K562 (cell line): ENCODE data around the gene WASL. TPM values are rescaled to one million over a fixed set of nuclear protein-coding genes. Genes with fewer than 3 reads are reported as not detected.

Experiments used
- CEBPG ChIP-seq, 3 experiments: fragments of 200-800 bp in 1 of 3; sonication (Bioruptor generic) in 1 of 3; sonication (generic) in 1 of 3; formaldehyde crosslinking in 1 of 3; IDR thresholded peaks in 2 of 3; conservative IDR thresholded peaks in 1 of 3; 2 replicates each; pipeline versions ENCODE4 v1.6.1 to v1.8.0; 2016 to 2022; ENCODE audit warnings: missing compliant biosample characterization in 2 of 3, missing genetic modification characterization in 2 of 3, mild to moderate bottlenecking in 1 of 3, missing genetic modification reagents in 1 of 3
- ILK ChIP-seq: fragments of 450-650 bp; IDR thresholded peaks from 2 replicates; pipeline ENCODE4 v1.6.1; 2016; ENCODE audit warnings: missing genetic modification characterization, low read depth, mild to moderate bottlenecking, missing compliant biosample characterization, moderate library complexity, borderline replicate concordance
- NFATC3 ChIP-seq: fragments of 450-650 bp; IDR thresholded peaks from 2 replicates; pipeline ENCODE4 v1.6.1; 2017; ENCODE audit warnings: mild to moderate bottlenecking
- NFIC ChIP-seq: fragments of 450-650 bp; IDR thresholded peaks from 2 replicates; pipeline ENCODE4 v1.6.1; 2017; ENCODE audit warnings: mild to moderate bottlenecking, inconsistent platforms
- NFYB ChIP-seq: IDR thresholded peaks from 2 replicates; pipeline ENCODE4 v1.6.1; 2011; ENCODE audit warnings: mild to moderate bottlenecking, moderate library complexity; ENCODE audit not compliant: insufficient read length; ENCODE audit errors: extremely low read depth
- PHB ChIP-seq: fragments of 250-450 bp; sonication (Bioruptor Pico); IDR thresholded peaks from 2 replicates; pipeline ENCODE4 v1.5.0; 2021
- PHF21A ChIP-seq: fragments of 450-650 bp; IDR thresholded peaks from 2 replicates; pipeline ENCODE4 v1.6.1; 2017; ENCODE audit warnings: low read depth, borderline replicate concordance
- POLR3G ChIP-seq: IDR thresholded peaks from 2 replicates; pipeline ENCODE4 v1.6.1; 2011; ENCODE audit not compliant: insufficient read length, insufficient replicate concordance; ENCODE audit errors: extremely low read depth
- RUNX1 ChIP-seq: sonication (generic); IDR thresholded peaks from 2 replicates; pipeline ENCODE4 v1.6.1; 2016; ENCODE audit warnings: antibody characterized with exemption, low read depth
- SUPT5H ChIP-seq: fragments of 450-650 bp; IDR thresholded peaks from 2 replicates; pipeline ENCODE4 v1.6.1; 2016
- TCF3 ChIP-seq: sonication (generic); formaldehyde crosslinking; IDR thresholded peaks from 2 replicates; pipeline ENCODE4 v1.4.0; 2020; ENCODE audit warnings: mild to moderate bottlenecking, missing genetic modification reagents
- TEAD1 ChIP-seq, 2 experiments: fragments of 450-650 bp in 1 of 2; sonication (generic) in 1 of 2; formaldehyde crosslinking; IDR thresholded peaks; 2 replicates each; pipeline versions ENCODE4 v1.4.0 to v1.8.0; 2020 to 2022; ENCODE audit warnings: mild to moderate bottlenecking in 2 of 2, missing genetic modification reagents in 1 of 2
- WHSC1 ChIP-seq: IDR thresholded peaks from one replicate; pipeline ENCODE4 v1.6.1; 2012; ENCODE audit warnings: low read length, control low read depth, inconsistent platforms
- ZFPM2 ChIP-seq: fragments of 250-450 bp; sonication (Bioruptor Pico); IDR thresholded peaks from 2 replicates; pipeline ENCODE4 v1.5.1; 2022; ENCODE audit warnings: mild to moderate bottlenecking
- ZNF197 ChIP-seq: fragments of 200-800 bp; sonication (Bioruptor generic); IDR thresholded peaks from 2 replicates; pipeline ENCODE4 v1.6.1; 2016; ENCODE audit warnings: low read depth, missing genetic modification characterization, missing compliant biosample characterization
- ZNF212 ChIP-seq: fragments of 450-650 bp; formaldehyde crosslinking; IDR thresholded peaks from 2 replicates; pipeline ENCODE4 v1.4.0; 2020; ENCODE audit warnings: mild to moderate bottlenecking
- ZNF3 ChIP-seq: fragments of 250-450 bp; sonication (Bioruptor Pico); IDR thresholded peaks from 2 replicates; pipeline ENCODE4 v1.5.0; 2021; ENCODE audit warnings: mild to moderate bottlenecking, moderate library complexity
- ZNF354B ChIP-seq: fragments of 250-450 bp; sonication (Bioruptor Pico); IDR thresholded peaks from 2 replicates; pipeline ENCODE4 v1.4.0; 2020
- ZNF644 ChIP-seq: fragments of 200-800 bp; sonication (Bioruptor generic); IDR thresholded peaks from 2 replicates; pipeline ENCODE4 v1.6.1; 2016; ENCODE audit warnings: low read depth, missing genetic modification characterization, missing compliant biosample characterization
- polyA plus RNA-seq, 8 experiments: library from polyadenylated mRNA; depleted of rRNA in 4 of 8; stranded (reverse) in 5 of 8; unstranded in 3 of 8; fragments of >200 nt; fragmentation: Nextera tagmentation in 2 of 8; fragmentation: Illumina TruSeq in 1 of 8; extraction: Ambion mirVana in 2 of 8; extraction: Trizol in 1 of 8; gene quantifications; 2 replicates each; pipeline versions ENCODE4 v1.2.1 to v1.2.3, GENCODE V29; 2011 to 2014; ENCODE audit warnings: inconsistent platforms in 1 of 8, missing spikeins in 1 of 8
- total RNA-seq, 7 experiments: library from RNA; depleted of rRNA in 6 of 7; stranded (reverse); fragments of >200 nt in 6 of 7; fragmentation: Illumina TruSeq in 2 of 7; extraction: Trizol in 2 of 7; gene quantifications; 2 replicates each; pipeline versions ENCODE4 v1.2.1 to v1.2.3, GENCODE V29; 2011 to 2021; ENCODE audit warnings: low replicate concordance in 1 of 7
- TF ChIP-seq, protein P1 (sequence below), 3 experiments: IDR thresholded peaks in 2 of 3; conservative IDR thresholded peaks in 1 of 3; 2 replicates each; pipeline ENCODE4 v1.5.1; 2011 to 2012; ENCODE audit warnings: low read length in 3 of 3, mild to moderate bottlenecking in 3 of 3, control low read depth in 2 of 3, improper control_type of control experiment in 1 of 3, inconsistent platforms in 1 of 3, low read depth in 1 of 3, mixed read lengths in 1 of 3, moderate library complexity in 1 of 3; ENCODE audit not compliant: insufficient read depth in 2 of 3
- TF ChIP-seq, protein P2 (sequence below): fragments of 450-650 bp; IDR thresholded peaks from 2 replicates; pipeline ENCODE4 v1.6.1; 2017; ENCODE audit warnings: antibody characterized with exemption
- TF ChIP-seq, protein P3 (sequence below): fragments of 450-650 bp; IDR thresholded peaks from 2 replicates; pipeline ENCODE4 v1.6.1; 2016; ENCODE audit warnings: mild to moderate bottlenecking

WASL gene
- total and polyA plus RNA-seq, 9 of the 15 experiments (the other 6 are each of a cell fraction or from before 2014, with no cell fraction given): 3.2 to 13.9 (median 8.3) TPM

DNA sequence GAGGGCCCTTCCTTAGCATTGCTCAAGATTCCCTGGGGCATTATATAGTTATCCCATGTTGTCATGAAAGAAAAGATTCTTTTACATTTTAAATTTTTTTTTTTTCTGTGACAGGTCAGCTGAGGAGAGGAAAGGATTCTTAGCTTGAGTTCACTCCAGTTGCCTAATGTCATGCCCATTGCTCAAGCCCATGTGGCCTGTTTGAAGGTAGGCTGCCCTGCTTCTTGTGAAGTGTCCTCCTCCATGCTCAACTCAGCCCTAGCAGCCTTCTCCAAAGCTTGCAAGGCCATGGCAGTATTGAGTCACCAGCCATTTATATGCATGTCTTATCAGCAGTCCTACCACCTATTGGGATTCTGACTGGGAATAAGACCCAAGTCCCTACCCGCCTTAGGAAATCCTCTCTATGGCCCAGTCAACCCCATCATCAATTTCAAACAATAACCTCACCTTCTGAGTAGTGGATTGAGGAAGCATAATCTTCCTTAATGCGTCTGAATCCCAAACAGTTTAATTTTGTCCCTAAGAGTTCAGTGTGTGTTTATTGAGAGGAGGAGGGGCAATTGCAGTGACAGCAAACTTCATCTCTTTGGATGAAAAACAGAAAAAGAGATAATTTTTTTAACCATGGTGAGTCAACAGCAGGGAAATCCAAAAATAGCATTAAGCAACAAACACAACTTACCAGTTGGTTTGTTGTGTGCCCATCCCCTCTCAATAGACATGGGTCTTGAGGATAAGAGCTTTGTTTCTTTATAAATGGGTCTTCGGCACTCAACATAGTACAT lies 38.6 kb upstream of the WASL start (continued):
- TF ChIP-seq, protein P1, sequence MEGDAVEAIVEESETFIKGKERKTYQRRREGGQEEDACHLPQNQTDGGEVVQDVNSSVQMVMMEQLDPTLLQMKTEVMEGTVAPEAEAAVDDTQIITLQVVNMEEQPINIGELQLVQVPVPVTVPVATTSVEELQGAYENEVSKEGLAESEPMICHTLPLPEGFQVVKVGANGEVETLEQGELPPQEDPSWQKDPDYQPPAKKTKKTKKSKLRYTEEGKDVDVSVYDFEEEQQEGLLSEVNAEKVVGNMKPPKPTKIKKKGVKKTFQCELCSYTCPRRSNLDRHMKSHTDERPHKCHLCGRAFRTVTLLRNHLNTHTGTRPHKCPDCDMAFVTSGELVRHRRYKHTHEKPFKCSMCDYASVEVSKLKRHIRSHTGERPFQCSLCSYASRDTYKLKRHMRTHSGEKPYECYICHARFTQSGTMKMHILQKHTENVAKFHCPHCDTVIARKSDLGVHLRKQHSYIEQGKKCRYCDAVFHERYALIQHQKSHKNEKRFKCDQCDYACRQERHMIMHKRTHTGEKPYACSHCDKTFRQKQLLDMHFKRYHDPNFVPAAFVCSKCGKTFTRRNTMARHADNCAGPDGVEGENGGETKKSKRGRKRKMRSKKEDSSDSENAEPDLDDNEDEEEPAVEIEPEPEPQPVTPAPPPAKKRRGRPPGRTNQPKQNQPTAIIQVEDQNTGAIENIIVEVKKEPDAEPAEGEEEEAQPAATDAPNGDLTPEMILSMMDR (IDR thresholded peaks at IDR 0.05 in 2 of 3, conservative IDR thresholded peaks at IDR 0.05 in 1 of 3; ENCODE audit: insufficient read depth in 2 of 3, low read depth in 1 of 3, low read length in 3 of 3): no peak
- TF ChIP-seq ZNF354B (CRISPR knock-in tag): no peak
- no peak for TF ChIP-seq ZNF644
- no peak for TF ChIP-seq ZFPM2 (CRISPR knock-in tag)
- TF ChIP-seq NFIC: no peak
- no peak for TF ChIP-seq WHSC1
- TF ChIP-seq PHF21A: no peak
- TF ChIP-seq TCF3 (CRISPR knock-in tag): 0 out of 2 replicates have a peak, but pooled peaks have one; percentile 8
- TF ChIP-seq, protein P2, sequence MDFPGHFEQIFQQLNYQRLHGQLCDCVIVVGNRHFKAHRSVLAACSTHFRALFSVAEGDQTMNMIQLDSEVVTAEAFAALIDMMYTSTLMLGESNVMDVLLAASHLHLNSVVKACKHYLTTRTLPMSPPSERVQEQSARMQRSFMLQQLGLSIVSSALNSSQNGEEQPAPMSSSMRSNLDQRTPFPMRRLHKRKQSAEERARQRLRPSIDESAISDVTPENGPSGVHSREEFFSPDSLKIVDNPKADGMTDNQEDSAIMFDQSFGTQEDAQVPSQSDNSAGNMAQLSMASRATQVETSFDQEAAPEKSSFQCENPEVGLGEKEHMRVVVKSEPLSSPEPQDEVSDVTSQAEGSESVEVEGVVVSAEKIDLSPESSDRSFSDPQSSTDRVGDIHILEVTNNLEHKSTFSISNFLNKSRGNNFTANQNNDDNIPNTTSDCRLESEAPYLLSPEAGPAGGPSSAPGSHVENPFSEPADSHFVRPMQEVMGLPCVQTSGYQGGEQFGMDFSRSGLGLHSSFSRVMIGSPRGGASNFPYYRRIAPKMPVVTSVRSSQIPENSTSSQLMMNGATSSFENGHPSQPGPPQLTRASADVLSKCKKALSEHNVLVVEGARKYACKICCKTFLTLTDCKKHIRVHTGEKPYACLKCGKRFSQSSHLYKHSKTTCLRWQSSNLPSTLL: no peak
- no peak for TF ChIP-seq TEAD1 (CRISPR knock-in tag; IDR thresholded peaks at IDR 0.05)
- no peak for TF ChIP-seq ZNF212 (CRISPR knock-in tag)
- TF ChIP-seq, protein P3, sequence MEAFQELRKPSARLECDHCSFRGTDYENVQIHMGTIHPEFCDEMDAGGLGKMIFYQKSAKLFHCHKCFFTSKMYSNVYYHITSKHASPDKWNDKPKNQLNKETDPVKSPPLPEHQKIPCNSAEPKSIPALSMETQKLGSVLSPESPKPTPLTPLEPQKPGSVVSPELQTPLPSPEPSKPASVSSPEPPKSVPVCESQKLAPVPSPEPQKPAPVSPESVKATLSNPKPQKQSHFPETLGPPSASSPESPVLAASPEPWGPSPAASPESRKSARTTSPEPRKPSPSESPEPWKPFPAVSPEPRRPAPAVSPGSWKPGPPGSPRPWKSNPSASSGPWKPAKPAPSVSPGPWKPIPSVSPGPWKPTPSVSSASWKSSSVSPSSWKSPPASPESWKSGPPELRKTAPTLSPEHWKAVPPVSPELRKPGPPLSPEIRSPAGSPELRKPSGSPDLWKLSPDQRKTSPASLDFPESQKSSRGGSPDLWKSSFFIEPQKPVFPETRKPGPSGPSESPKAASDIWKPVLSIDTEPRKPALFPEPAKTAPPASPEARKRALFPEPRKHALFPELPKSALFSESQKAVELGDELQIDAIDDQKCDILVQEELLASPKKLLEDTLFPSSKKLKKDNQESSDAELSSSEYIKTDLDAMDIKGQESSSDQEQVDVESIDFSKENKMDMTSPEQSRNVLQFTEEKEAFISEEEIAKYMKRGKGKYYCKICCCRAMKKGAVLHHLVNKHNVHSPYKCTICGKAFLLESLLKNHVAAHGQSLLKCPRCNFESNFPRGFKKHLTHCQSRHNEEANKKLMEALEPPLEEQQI: no peak
- no peak for TF ChIP-seq CEBPG (CRISPR knock-in tag; IDR thresholded peaks at IDR 0.05)
- TF ChIP-seq CEBPG (tag; conservative IDR thresholded peaks at IDR 0.05 in 1 of 2, IDR thresholded peaks at IDR 0.05 in 1 of 2): peak; percentile 64 to 70
- no peak for TF ChIP-seq RUNX1
- TF ChIP-seq ZNF197 (CRISPR knock-in tag): no peak
- no peak for TF ChIP-seq POLR3G
- TF ChIP-seq ILK (tag): no peak
- no peak for TF ChIP-seq ZNF3 (CRISPR knock-in tag)
- TF ChIP-seq PHB (CRISPR knock-in tag): no peak
- TF ChIP-seq NFATC3: no peak
- TF ChIP-seq SUPT5H: no peak
- TF ChIP-seq NFYB: no peak
